H1 (cell line): ENCODE measurements around the gene DZIP1L. TPM values are rescaled to one million over a fixed set of nuclear protein-coding genes. Genes with fewer than 3 reads are reported as not detected.

Experiments used
- HDAC6 ChIP-seq: IDR thresholded peaks from one replicate; pipeline ENCODE4 v1.7.1; 2012; ENCODE audit warnings: low read depth, mild to moderate bottlenecking, inconsistent platforms, low read length, moderate library complexity
- NRF1 ChIP-seq: IDR thresholded peaks from 2 replicates; pipeline ENCODE4 v1.6.1; 2011; ENCODE audit warnings: mild to moderate bottlenecking, low read depth, low read length, improper control_type of control experiment
- polyA plus RNA-seq, 7 experiments: library from polyadenylated mRNA; depleted of rRNA in 3 of 7; stranded (reverse) in 5 of 7; unstranded in 2 of 7; fragments of >200 nt in 5 of 7; fragments of 200-250 nt in 2 of 7; gene quantifications; 1 replicate in 5 of 7; 2 replicates in 1 of 7; 4 replicates in 1 of 7; pipeline versions ENCODE4 v1.2.1 to v1.2.3, GENCODE V29; 2011 to 2013; ENCODE audit warnings: missing spikeins in 2 of 7, mixed read lengths in 2 of 7
- total RNA-seq: library from RNA; stranded (reverse); fragmentation: NEBNext Ultra II Directional; extraction: Animal tissue kit (Norgen Biotek cat#: 25700); gene quantifications from 2 replicates; pipeline ENCODE4 v1.2.1, GENCODE V29; 2021
- TF ChIP-seq, protein P1 (sequence below), 3 experiments: IDR thresholded peaks; 1 replicate in 2 of 3; 2 replicates in 1 of 3; pipeline versions ENCODE4 v1.5.1 to v1.6.1; 2011; ENCODE audit warnings: low read length in 3 of 3, mild to moderate bottlenecking in 3 of 3, inconsistent platforms in 2 of 3, low read depth in 1 of 3, moderate library complexity in 1 of 3; ENCODE audit not compliant: insufficient read depth in 1 of 3; ENCODE audit errors: control extremely low read depth in 1 of 3

The DZIP1L gene
- total and polyA plus RNA-seq, 2 of the 8 experiments (the other 6 are each of a cell fraction or from before 2014, with no cell fraction given) = 6.5 to 8.3 TPM

DNA sequence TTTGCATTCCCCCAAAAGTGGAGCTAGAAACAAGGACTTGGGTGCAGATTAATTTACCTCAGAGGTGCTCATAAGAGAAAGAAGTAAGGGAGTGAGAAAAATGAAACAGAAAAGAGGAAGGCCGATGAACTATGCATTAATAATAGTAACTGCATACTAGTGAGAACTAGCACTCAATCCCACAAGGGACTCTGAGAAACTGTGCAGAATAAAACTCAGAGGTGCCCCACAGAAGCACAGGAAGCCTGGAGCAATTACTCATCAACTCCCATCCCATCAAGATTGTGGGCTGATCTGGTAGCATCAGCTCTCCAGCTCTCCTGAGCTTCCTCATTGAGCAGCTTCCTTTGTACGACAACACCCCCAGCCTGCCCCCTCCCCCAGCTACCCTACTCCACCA, 54.6 kb downstream of the DZIP1L start (continued):
- TF ChIP-seq, protein P1, sequence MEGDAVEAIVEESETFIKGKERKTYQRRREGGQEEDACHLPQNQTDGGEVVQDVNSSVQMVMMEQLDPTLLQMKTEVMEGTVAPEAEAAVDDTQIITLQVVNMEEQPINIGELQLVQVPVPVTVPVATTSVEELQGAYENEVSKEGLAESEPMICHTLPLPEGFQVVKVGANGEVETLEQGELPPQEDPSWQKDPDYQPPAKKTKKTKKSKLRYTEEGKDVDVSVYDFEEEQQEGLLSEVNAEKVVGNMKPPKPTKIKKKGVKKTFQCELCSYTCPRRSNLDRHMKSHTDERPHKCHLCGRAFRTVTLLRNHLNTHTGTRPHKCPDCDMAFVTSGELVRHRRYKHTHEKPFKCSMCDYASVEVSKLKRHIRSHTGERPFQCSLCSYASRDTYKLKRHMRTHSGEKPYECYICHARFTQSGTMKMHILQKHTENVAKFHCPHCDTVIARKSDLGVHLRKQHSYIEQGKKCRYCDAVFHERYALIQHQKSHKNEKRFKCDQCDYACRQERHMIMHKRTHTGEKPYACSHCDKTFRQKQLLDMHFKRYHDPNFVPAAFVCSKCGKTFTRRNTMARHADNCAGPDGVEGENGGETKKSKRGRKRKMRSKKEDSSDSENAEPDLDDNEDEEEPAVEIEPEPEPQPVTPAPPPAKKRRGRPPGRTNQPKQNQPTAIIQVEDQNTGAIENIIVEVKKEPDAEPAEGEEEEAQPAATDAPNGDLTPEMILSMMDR (IDR thresholded peaks at IDR 0.05; ENCODE audit: control extremely low read depth in 1 of 3, insufficient read depth in 1 of 3, low read depth in 1 of 3, low read length in 3 of 3) = no peak
- TF ChIP-seq HDAC6 (no peak), NRF1 (no peak)
